MV-4-11 (cell line): ENCODE data around the gene SELENBP1.
"Not testable (repeated sequence)": the region's sequence is repeated elsewhere in the genome, so short reads cannot be mapped to it uniquely, and the experiment has no call there.

Experiments
- DNase-seq: peaks from one replicate; lab custom pipeline; 2025; lab: John Stamatoyannopoulos, UW

Gene SELENBP1

DNA sequence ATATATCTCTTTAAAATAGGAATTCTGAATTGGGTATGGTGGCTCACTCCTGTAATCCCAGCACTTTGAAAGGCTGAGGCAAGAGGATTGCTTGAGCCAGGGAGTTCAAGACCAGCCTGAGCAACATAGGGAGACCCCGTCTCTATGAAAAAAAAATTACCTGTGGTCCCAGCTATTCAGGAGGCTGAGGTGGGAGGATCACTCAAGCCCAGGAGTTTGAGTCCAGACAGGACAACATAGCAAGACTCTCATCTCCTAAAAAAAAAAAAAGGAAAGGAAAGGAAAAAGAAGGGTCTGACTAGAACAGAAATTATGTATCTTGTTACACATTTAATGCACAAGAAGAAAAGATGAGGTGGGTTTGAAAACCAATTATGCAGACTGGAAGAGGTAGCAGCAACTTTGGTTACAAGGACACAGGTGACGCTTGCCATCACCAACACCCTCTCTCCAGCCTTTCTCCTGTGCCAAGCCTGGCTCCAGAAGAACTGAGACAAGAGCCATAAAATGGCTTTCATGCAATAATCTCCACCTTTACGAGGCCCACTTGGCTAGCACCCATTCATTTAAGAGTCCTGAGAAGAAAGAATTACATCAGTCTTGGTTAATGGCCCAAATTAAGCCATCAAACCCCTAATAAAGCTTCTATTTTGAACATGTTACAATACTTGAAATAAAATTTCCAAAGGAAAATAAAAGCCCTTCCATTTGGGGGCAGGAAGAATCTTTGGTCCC lies 4.8 kb upstream of the SELENBP1 start:
- no peak for DNase-seq

DNA sequence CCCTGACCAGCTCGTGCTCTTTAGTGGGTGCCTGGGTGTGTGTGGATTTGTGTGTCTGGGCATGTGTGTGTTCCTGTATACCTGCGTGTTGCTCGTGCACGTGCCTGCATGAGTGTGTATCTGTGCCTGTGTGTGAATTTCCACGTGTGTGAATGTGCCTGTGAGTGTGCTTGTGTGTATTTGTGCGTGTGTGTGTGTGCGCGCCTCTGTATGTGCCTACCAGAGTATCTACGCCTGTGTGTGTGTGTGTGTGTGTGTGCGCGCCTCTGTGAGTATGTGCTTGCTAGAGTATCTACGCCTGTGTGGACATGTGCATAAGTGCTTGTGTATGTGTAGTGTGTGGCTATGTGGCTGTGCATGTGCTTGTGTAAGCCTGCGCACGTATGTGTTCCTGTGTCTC lies 691 bp upstream of the SELENBP1 start:
- no peak for DNase-seq

DNA sequence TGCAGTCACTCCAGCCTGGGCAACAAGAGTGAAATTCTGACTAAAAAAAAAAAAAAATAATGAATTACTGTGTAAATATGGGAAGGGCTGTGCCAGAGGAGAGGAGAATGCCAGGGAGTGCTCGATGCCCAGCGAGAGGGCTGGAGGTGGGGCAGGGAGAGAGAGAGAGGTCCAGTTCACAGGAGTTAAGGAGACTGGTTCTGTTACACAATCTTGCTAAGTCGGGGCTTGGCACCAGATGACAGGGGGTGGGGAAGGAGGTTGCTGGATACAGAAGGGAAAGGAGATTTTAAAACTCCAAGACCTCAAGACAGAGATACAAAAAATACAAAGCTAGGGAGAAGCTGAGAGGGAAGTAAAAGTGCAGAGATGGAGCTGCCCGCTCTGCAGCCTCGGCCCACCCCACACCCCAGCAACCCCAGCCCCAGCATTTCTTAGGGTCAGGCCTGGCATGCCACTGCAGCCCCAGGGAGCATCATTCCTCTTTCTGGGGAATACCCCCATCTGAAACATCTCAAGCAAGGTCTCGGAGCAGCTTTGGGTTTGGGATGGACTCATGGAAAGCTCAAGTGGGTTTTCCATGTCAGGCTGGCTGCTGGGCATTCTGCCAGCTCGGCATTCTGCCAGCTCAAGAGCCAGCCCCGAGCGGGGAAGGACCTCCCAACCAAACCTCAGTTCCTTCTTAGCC lies 991 bp downstream of the SELENBP1 start:
- DNase-seq: peak; percentile 57

- peak; percentile 80 for DNase-seq
Measured at GRCh38 chr1:151370211-151370911, 2.1 kb downstream of the SELENBP1 start.

DNA sequence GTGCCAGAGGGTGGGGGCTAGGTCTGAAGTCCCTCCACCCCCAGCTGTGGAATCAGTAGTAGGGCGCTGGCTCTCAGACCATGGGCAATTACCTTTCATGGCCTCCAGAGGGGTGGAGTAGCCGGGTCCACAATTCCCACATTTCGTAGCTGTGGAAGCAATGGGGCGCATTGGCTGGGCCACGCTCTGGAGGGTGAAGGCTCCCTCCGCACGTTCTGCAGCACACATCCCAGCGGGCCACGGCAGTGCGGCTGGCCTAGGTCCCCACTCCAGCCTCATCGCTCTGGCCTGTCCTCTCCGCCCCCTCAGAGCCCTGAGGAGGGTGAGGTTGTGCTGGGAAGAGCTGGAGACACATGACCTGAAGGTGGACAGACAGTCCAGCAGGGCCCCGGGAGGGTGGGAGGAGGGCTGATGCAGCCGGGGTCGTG lies 2.9 kb downstream of the SELENBP1 start:
- DNase-seq: no peak

DNA sequence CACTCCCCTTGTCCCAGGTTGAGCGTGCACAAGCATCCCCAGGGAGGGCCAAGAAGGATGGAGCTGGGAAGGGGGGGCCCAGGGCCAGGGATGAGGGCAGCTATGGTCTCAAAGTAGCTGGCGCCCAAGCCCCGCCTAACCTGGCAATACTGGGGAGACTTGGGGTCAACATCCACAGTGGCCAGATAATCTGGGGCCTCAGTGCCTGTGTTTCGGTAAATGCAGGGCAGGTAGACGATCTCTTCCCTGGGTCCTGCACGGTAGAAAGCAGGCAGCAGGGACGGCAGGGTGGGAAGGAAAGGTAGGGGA lies 3.2 kb downstream of the SELENBP1 start:
- no peak for DNase-seq

GRCh38 chr1:151368393-151369301 lies 3.9 kb downstream of the SELENBP1 start:
- DNase-seq: no peak

DNA sequence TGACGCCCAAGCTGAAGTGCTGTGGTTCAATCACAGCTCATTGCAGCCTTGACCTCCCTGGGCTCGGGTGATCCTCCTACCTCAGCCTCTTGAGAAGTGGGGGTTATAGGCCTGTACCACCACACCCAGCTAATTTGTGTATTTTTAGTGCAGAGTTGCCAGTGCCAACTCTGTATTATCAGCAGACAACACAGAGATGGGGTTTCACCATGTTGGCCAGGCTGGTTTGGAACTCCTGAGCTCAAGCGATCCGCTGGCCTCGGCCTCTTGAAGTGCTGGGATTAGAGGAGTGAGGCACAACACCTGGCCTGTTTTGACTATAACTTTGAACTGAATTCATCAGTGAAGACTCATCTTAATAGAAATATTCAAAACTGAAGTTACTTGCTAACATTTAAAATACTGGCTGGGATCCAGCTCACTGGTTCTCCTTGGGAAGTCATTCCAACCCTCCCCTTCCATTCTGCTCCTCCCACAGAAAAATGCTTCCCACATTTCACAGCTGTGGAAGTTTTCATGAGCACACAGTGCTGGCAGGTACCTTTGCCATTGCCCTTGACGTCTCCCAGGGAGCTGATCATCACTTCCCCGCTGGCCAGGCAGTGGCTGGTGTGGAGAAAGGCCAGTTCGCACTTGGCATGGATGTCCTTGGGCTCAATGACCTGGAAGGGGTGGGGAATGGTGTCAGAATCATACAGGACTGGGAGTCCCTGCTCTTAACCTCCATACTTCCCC lies 4.7 kb downstream of the SELENBP1 start:
- no peak for DNase-seq

- no peak for DNase-seq
Measured at GRCh38 chr1:151364996-151365395, 7.5 kb downstream of the SELENBP1 start.

- DNase-seq: no peak
Measured at GRCh38 chr1:151362308-151363155, 10.0 kb downstream of the SELENBP1 start.

- DNase-seq: no peak
Measured at GRCh38 chr1:151361883-151362282, 10.6 kb downstream of the SELENBP1 start.

DNA sequence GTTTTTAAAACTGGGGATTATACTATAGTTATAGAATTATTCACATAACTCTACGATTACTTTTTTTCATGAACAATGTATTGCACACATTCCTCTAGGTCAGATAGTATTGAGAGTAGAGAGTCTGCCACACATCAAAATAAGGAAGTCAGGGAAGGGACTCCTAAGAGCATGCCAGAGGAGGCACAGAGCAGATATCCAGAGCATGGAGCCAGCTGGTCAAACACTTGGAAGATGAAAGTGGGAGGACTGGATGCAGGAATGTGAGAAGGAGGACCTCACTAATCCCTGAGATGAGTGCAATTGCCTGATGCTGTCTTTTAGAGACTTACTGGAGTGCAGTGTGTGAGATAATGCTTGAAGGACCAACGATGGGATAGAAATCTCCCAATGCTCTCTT lies 15.8 kb downstream of the SELENBP1 start:
- DNase-seq: no peak

GRCh38 chr1:151352021-151352718 lies 20.3 kb downstream of the SELENBP1 start:
- peak; percentile 43 for DNase-seq

- DNase-seq: not testable (repeated sequence)
Measured at GRCh38 chr1:151350323-151350722, 22.2 kb downstream of the SELENBP1 start.

- DNase-seq: no peak
Measured at GRCh38 chr1:151347523-151348246, 24.8 kb downstream of the SELENBP1 start.

DNA sequence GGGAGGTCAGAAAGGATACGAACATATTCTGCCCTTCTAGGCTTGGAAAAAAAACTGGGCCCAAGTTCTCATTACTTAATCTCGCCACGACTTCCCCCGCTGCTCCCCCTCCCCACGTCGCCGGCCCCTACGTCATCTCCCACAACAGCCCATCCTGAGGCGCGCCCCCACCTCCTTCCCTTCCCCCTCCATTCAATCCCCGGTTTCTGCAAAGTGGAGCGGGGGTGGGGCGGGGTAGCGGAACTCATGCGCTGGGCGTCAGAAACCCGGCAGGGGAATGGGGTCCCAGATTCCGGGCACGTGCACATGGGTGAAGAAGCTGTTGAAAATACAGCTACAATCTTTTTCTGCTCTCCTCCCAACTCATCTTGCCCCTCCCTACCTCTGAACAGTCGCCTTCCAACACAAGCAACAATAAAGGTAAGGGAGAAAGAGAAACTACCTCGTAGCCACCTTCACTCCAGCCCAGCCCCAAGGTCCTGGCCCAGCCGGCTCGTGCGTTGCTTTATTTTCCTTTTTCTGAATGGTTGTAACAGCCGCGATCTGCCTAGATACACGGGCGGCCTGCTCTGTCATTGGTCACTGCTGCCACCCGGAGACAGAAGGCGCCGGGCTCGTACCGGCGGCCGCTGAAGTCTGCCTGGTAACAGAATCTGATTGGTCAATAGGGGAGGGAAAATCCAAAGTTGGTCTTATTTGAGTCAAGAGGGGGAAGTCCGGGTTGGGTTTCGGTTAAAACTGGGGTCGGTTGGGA lies 25.6 kb downstream of the SELENBP1 start, which contains the start of gene RFX5:
TSS of gene RFX5 (minus strand) at position 484 of the 754 bp plus-strand sequence. CDS start 932 bp downstream, outside the sequence.
- peak; percentile 99 for DNase-seq

GRCh38 chr1:151346082-151346768 lies 26.3 kb downstream of the SELENBP1 start:
- no peak for DNase-seq

DNA sequence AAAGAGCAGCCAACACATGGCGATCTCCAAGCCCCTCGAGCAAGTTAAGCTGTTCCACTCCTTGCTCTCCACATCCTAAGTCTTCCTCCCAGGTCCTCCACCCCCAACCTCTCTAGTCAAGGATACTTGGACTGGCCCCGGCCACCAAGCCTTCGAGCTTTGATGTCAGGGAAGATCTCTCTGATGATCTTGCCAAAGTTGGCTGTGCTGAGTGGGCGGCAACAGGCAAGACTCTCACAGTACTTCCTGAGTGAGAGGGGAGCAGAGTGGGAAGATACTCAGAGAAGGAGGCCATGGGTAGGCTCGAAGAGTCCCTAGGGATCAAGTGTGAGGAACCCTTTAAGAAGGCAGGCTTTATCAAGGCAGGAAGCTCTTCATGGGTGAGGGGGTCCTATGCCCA lies 28.2 kb downstream of the SELENBP1 start:
- DNase-seq: no peak
